SKM-1 treated with dmso at 0.1 percent for 144 hours (cell line): Measurements from ENCODE around the gene TP73.

ENCODE experiments used
- DNase-seq: peaks from one replicate; lab custom pipeline; 2025; ENCODE audit not compliant: unreplicated experiment; lab: John Stamatoyannopoulos, UW

Gene TP73

DNA sequence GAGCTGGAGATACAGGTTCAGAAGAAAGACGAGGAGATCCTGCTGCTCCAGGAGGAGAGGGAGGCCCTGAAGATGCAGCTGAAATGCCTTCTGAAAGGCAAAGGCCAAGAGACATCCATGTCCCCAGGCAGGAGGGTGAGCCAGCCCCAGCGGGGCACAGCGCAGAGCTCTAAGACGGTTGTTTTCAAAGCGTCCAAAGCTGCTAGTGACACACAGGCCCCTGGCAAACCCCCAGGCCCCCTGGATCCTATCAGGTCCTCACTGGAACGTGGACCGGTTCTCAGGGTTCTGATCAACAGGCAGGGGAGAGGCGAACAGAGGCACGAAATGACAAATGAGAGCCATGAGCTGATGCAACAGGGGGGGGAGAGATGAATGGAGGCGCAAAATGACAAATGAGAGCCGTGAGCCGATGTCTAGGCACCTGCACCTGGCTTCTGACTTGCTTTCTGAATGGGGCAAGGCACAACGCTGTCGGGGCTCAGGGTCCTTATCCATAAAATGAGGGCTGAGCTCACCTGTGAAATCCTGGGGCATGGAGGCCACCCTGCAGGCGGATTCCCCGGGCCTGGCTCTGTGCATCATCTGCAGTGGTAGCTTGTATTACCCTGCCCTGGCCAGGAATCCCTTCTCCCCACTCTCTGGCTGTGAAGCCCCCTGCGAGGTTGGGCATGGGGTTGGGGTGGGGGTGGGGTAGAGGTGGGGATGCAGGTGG, 109.1 kb downstream of the TP73 start:
- no peak for DNase-seq

DNA sequence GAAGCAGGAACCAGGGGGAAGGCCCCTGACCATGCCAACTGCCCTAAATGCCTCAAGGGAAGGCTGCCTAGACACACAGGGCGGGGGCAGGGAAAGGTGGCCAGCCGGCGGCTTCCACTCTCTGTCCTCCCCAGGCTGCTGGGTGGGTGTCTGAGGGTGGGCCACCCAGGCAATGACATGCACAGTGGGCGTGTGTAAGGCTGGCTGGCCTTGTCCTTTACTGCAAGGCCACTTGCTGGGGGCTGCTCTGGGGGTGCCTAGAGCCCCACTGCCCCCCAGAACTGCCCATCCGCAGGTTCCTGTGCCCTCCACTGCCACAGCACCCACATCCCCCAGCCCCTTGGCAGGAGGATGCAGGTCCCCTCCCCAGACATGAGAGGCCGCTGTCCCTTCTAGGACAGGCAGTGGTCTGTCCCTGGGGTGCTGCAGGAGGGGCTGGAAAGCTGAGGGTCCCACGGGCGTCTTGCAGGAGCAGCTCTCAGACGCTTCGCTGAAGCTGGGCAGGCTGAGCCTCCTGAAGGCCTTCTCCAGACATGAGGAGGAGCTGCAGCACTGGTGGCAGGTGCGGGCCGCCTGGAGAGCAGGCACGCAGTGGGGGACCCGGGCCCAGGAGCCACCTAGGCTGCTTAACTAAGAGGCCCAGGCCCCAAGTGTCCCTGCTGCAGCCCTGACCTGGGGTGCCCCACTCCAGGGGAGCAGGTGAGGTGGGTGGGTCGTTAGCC, 110.0 kb downstream of the TP73 start:
- no peak for DNase-seq

DNA sequence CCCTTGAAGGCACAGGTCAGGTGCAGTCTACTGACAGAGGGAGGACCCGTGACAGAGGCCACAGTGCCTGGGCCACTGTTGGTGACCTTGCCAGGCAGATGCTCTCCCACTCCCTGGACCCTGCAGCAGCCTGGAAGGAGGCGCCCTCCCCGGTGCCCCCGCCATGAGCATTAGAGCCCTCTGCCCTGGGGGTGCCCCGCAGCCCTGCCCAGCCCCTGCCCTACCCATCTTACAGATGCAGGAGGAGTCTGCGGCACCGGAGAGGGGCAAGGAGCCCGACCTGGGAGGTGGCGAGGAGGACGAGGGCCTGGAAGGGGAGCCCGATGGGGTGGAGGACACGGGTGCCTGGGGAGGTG, 110.5 kb downstream of the TP73 start:
- DNase-seq, result no peak

GRCh38 chr1:3763351-3764125, 111.2 kb downstream of the TP73 start:
- no peak for DNase-seq

- DNase-seq, result no peak
Observed at GRCh38 chr1:3767328-3767925, 115.1 kb downstream of the TP73 start.

GRCh38 chr1:3768811-3769390, 116.6 kb downstream of the TP73 start:
- no peak for DNase-seq

GRCh38 chr1:3770047-3770765, 117.9 kb downstream of the TP73 start:
- no peak for DNase-seq

- no peak for DNase-seq
Observed at GRCh38 chr1:3771108-3772026, 119.1 kb downstream of the TP73 start.

- DNase-seq, result peak; percentile 60
Observed at GRCh38 chr1:3772027-3772714, 119.9 kb downstream of the TP73 start.

DNA sequence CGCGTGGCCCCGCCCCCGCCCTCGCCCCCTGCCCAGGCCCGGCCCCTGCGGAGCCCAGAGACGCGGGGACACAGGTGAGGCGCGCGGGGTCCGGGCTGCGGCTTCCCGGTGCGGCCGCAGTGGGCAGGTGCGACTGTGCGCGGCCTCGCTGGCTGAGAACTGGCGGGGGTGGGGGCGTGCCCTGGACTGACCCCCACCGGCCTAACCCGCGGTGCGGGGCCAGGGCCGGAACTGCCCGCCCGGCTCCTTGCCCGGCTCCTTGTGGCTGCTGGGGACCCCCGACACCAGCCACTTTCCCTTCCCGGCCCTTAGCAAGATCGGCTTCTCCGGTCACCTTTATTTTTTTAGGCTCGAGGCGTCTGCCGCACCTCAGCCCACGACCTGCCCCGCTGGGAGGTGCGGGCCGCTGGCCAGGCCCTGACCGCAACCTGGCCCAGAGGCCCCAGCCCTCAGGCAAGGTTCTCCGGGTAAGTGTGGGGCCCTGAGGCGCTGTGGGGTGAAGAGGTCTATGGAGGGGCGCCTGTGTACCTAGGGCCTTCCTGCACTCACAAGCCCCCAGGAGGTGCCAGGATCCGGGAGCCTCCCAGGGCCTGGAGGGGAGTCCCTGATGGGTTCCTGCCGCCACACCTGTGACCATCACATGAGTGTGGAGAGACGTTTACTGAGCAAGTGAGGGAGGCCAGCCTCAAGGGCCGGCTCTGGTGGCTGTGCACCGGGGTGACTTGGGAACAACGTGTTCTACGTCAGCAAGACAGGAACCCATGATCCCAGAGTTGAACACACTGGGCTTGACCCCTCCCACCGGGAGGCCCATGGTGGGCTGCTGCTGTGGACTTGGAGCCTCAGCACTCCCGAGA, 120.6 kb downstream of the TP73 start, which contains the start of gene SMIM1:
SMIM1 (plus strand) TSS at position 35 of the 857 bp plus-strand sequence. CDS start 2,625 bp downstream, outside the sequence.
- no peak for DNase-seq

- DNase-seq, result no peak
Observed at GRCh38 chr1:3773572-3774275, 121.4 kb downstream of the TP73 start.

DNA sequence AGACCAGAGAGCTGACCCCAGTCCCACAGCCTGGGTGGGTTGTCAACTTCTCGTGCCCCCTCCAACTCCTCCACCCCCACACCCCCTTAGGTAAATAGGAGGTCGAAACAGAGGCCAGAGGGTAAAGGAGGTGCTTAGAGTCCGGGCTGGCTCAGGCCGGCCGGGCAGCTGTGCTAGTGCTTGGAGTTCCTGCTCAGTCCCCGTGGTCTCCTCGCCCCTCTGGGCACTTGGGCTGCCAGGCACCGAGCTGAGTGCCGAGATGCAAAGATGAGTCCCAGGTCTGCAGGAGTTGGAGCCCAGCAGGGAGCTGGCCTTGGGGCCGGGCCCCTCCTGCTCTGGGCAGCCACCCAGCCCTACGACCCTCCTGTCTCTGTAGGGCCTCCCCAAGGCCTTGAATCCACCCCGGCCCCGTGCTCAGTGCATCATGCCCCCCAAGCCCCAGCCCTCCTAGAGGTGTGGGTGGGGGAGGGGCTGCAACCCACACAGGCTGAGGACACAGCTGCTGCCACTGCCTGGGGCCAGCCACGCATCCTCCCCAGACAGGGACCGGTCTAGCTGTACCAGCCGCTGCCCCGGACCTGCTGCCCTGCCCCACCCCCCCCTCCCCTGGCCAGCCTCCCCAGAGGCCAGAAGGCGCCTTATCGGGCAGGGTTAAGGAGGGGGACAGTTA, 122.1 kb downstream of the TP73 start:
- DNase-seq, result no peak

GRCh38 chr1:3774946-3775489, 122.7 kb downstream of the TP73 start:
- DNase-seq, result no peak

DNA sequence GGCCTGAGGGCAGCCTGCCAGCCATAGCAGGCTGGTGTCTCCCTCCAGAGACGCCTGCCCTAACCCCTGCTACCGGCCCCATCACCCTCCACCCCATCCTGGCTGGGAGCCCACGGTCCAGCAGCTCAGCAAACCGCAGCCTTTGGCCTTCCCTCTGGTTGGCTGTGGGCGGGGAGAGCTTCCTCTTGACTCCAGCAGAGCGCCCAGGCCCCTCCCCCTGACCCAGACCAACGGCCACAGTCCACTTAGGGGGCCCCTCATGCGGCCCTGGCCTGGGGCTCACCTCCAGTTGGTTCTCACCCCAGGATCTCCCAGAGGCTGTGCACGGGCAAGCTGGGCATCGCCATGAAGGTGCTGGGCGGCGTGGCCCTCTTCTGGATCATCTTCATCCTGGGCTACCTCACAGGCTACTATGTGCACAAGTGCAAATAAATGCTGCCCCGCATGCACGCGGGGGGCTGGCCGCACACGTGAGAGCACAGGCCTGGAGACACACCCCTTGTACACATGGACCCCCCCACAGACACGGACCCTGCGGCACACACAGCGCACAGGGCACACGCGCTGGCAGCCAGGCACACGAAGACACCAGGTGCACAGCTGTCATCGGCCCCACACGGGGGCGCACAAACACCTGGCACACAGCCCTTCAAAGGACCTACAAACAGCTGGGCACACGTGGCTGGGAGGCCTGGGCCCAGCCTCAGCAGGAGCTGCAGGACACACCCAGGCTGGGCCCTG, 123.3 kb downstream of the TP73 start:
- DNase-seq, result peak; percentile 35

DNA sequence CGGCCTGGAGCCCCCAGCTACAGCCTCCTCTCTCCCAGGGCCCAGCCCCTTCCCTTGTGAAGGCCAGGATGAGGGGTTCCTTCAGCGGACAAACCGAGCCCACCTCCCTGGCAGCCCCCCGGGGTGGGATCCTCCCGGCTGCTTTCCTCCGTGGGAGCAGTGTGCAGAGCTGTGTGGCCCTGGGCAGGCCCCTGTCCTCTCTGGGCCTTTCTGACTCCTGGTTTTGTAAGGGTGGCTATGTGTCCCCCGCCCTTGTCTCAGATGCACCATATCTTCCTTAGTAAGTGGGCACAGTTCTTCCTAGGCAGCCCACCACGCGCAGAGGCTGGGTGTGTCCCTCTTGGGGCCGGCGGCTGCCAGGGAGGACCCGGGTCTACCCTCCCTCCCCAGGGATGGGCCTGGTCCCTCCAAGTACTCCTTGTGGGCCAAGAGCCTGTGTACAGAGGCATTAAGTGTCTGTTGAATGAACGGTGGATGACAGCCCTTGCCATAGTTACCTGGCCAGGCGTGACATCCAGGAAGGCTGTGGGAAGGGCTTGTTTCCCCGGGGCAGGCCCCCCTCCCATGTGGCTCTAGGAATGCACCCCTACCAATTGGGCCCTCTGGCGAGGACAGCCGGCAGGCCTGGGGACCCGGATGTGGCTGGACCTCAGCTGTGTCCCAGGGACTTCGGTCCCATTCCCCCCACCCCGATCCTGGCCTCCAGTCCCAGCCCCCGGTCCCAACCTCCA, 124.1 kb downstream of the TP73 start:
- no peak for DNase-seq
